Putamen (tissue), 1 donor: ENCODE measurements around the gene KIAA1671.

ENCODE experiments used
- DNase-seq: peaks from one replicate; pipeline ENCODE4 v3.0.0-alpha.2; 2016; ENCODE audit warnings: low spot score

Gene KIAA1671

GRCh38 chr22:24981656-24982055, 29.1 kb downstream of the KIAA1671 start:
- no peak for DNase-seq

- DNase-seq = no peak
Observed at GRCh38 chr22:24982301-24983056, 30.0 kb downstream of the KIAA1671 start.

GRCh38 chr22:24983151-24983550, 30.6 kb downstream of the KIAA1671 start:
- DNase-seq = no peak

- no peak for DNase-seq
Observed at GRCh38 chr22:24984122-24984521, 31.6 kb downstream of the KIAA1671 start.

GRCh38 chr22:24985826-24986214, 33.3 kb downstream of the KIAA1671 start:
- DNase-seq = no peak

- DNase-seq = no peak
Observed at GRCh38 chr22:24986816-24987215, 34.3 kb downstream of the KIAA1671 start.

GRCh38 chr22:24989135-24989534, 36.6 kb downstream of the KIAA1671 start:
- no peak for DNase-seq

GRCh38 chr22:24989541-24989951, 37.0 kb downstream of the KIAA1671 start:
- no peak for DNase-seq

- DNase-seq = no peak
Observed at GRCh38 chr22:24990344-24990905, 37.9 kb downstream of the KIAA1671 start.

- no peak for DNase-seq
Observed at GRCh38 chr22:24992946-24993345, 40.4 kb downstream of the KIAA1671 start.

- DNase-seq = no peak
Observed at GRCh38 chr22:24994070-24994763, 41.7 kb downstream of the KIAA1671 start.

- DNase-seq = no peak
Observed at GRCh38 chr22:24995649-24996180, 43.2 kb downstream of the KIAA1671 start.

GRCh38 chr22:24996420-24996952, 44.0 kb downstream of the KIAA1671 start:
- no peak for DNase-seq

- no peak for DNase-seq
Observed at GRCh38 chr22:24997023-24997422, 44.5 kb downstream of the KIAA1671 start.

- DNase-seq = no peak
Observed at GRCh38 chr22:25000686-25001085, 48.2 kb downstream of the KIAA1671 start.

GRCh38 chr22:25002241-25002985, 49.9 kb downstream of the KIAA1671 start:
- no peak for DNase-seq

GRCh38 chr22:25006354-25006753, 53.8 kb downstream of the KIAA1671 start:
- DNase-seq = no peak

GRCh38 chr22:25007444-25008106, 55.1 kb downstream of the KIAA1671 start:
- DNase-seq = no peak

GRCh38 chr22:25008666-25009065, 56.1 kb downstream of the KIAA1671 start:
- DNase-seq = no peak

- no peak for DNase-seq
Observed at GRCh38 chr22:25012741-25013143, 60.2 kb downstream of the KIAA1671 start.

GRCh38 chr22:25013607-25014006, 61.1 kb downstream of the KIAA1671 start:
- no peak for DNase-seq
